Fibroblast of lung (primary cell): ENCODE results near the gene TPR. TPM values are rescaled to one million over a fixed set of nuclear protein-coding genes. Genes with fewer than 3 reads are reported as not detected.

ENCODE experiments used
- DNase-seq, 2 donors: peaks; one replicate each; pipeline versions ENCODE4 v3.0.0 to v3.0.0-alpha.2; 2010; ENCODE audit warnings: low read depth in 2 of 2
- H2AFZ ChIP-seq: 2 replicates; pipeline ENCODE4 v1.5.1; 2012; ENCODE audit warnings: low read length, control low read depth, inconsistent platforms
- H3K27ac ChIP-seq: 2 replicates; pipeline ENCODE4 v1.5.1; 2011; ENCODE audit warnings: low read length, control low read depth; ENCODE audit not compliant: insufficient read depth
- H3K27me3 ChIP-seq: 2 replicates; pipeline ENCODE4 v1.5.1; 2011; ENCODE audit warnings: mild to moderate bottlenecking, low read length; ENCODE audit not compliant: control insufficient read depth, insufficient read depth
- H3K36me3 ChIP-seq: 2 replicates; pipeline ENCODE4 v1.5.1; 2011; ENCODE audit warnings: low read length; ENCODE audit not compliant: control insufficient read depth, insufficient read depth
- H3K4me1 ChIP-seq: 2 replicates; pipeline ENCODE4 v1.5.1; 2011; ENCODE audit warnings: low read length; ENCODE audit not compliant: control insufficient read depth, insufficient read depth; ENCODE audit errors: extremely low read depth
- H3K4me2 ChIP-seq: 2 replicates; pipeline ENCODE4 v1.5.1; 2011; ENCODE audit warnings: low read length, control low read depth; ENCODE audit not compliant: insufficient read depth; ENCODE audit errors: extremely low read depth
- H3K4me3 ChIP-seq, 4 experiments: fragments of 200-600 bp in 1 of 4; sonication (generic) in 1 of 4; replicated peaks in 1 of 4; 2 replicates each; pipeline ENCODE4 v1.5.1; 2011 to 2016; ENCODE audit warnings: low read length in 4 of 4, low read depth in 3 of 4, mild to moderate bottlenecking in 3 of 4, control low read depth in 2 of 4, inconsistent platforms in 1 of 4, mixed read lengths in 1 of 4; ENCODE audit not compliant: insufficient read depth in 1 of 4; ENCODE audit errors: control extremely low read depth in 1 of 4
- H3K79me2 ChIP-seq: 2 replicates; pipeline ENCODE4 v1.5.1; 2012; ENCODE audit warnings: mild to moderate bottlenecking, low read length, inconsistent platforms; ENCODE audit not compliant: control insufficient read depth, insufficient read depth
- H3K9ac ChIP-seq: 2 replicates; pipeline ENCODE4 v1.5.1; 2011; ENCODE audit warnings: mild to moderate bottlenecking, low read length, control low read depth; ENCODE audit not compliant: insufficient read depth
- H3K9me3 ChIP-seq: 2 replicates; pipeline ENCODE4 v1.5.1; 2012; ENCODE audit warnings: low read depth, low read length; ENCODE audit not compliant: control insufficient read depth, insufficient read depth
- H4K20me1 ChIP-seq: 2 replicates; pipeline ENCODE4 v1.5.1; 2011; ENCODE audit warnings: low read length; ENCODE audit not compliant: control insufficient read depth, insufficient read depth; ENCODE audit errors: extremely low read depth
- EZH2 ChIP-seq: IDR thresholded peaks from 2 replicates; pipeline ENCODE4 v1.5.1; 2012; ENCODE audit warnings: low read length, control low read depth, mild to moderate bottlenecking; ENCODE audit errors: missing control alignments
- polyA plus RNA-seq, 2 donors: library from polyadenylated mRNA; depleted of rRNA in 1 of 2; stranded (reverse) in 1 of 2; unstranded in 1 of 2; fragments of >200 nt; gene quantifications; 2 replicates each; pipeline ENCODE4 v1.2.1, GENCODE V29; 2011 to 2012; ENCODE audit warnings: missing spikeins in 1 of 2
- total RNA-seq: library from RNA; depleted of rRNA; stranded (reverse); fragments of >200 nt; gene quantifications from 2 replicates; pipeline ENCODE4 v1.2.1, GENCODE V29; 2014
- TF ChIP-seq, protein P1 (sequence below), 2 donors: IDR thresholded peaks in 1 of 2; conservative IDR thresholded peaks in 1 of 2; 1 replicate in 1 of 2; 2 replicates in 1 of 2; pipeline ENCODE4 v1.5.1; 2011 to 2012; ENCODE audit warnings: low read length in 2 of 2, control low read depth in 1 of 2, inconsistent platforms in 1 of 2, low read depth in 1 of 2, mild to moderate bottlenecking in 1 of 2

Gene TPR
- total and polyA plus RNA-seq, 2 donors (not counting 1 experiment from before 2014, with no cell fraction given) = 37.4 to 65.1 TPM

DNA sequence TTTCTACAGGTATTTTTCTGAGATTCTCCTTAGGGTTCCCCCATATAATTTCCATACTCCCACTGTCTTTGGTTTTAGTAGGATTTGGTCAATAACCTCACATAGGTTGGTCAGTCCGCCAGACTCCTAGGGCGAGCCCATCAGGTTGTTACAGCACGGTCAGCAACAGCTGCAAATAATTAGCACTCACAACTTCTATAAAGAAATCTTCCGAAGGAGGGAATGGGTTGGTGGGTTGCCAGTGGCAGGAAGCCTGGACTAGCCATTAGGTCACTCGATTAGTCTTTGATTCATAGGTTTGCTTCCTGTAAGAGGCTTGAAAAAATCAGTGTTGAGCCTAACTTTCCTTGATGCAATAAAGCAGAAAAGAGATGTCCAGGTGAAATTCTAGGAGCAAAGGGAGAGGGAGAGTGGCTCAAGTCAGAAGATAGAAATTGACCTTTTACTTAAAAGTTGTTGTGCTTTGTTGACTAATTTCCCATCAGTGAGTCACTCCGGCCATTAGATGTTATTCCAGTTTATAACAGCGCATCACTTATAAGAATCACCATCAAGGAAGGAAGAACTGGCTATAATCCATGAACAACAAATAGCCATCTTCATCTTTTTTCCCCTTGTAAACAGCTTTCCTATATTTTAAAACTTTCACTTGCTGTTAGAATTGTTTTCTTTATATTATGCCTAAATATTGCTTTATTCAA is 88.3 kb downstream of the TPR start:
- Histone ChIP-seq H3K27ac (no peak overlapping the region), H3K4me3 (no peak overlapping the region), H3K79me2 (no peaks in the 10 kb centered on the region), H3K36me3 (no peaks in the 10 kb centered on the region), H3K4me1 (no peaks in the 10 kb centered on the region), H3K9me3 (no peaks in the 10 kb centered on the region), H4K20me1 (no peaks in the 10 kb centered on the region), H3K27me3 (no peaks in the 10 kb centered on the region), H3K4me2 (no peak overlapping the region), H2AFZ (no peak overlapping the region), H3K9ac (no peak overlapping the region)
- no peak for TF ChIP-seq EZH2
- TF ChIP-seq, protein P1, sequence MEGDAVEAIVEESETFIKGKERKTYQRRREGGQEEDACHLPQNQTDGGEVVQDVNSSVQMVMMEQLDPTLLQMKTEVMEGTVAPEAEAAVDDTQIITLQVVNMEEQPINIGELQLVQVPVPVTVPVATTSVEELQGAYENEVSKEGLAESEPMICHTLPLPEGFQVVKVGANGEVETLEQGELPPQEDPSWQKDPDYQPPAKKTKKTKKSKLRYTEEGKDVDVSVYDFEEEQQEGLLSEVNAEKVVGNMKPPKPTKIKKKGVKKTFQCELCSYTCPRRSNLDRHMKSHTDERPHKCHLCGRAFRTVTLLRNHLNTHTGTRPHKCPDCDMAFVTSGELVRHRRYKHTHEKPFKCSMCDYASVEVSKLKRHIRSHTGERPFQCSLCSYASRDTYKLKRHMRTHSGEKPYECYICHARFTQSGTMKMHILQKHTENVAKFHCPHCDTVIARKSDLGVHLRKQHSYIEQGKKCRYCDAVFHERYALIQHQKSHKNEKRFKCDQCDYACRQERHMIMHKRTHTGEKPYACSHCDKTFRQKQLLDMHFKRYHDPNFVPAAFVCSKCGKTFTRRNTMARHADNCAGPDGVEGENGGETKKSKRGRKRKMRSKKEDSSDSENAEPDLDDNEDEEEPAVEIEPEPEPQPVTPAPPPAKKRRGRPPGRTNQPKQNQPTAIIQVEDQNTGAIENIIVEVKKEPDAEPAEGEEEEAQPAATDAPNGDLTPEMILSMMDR (conservative IDR thresholded peaks at IDR 0.05 in 1 of 2, IDR thresholded peaks at IDR 0.05 in 1 of 2; ENCODE audit: low read depth in 1 of 2, low read length in 2 of 2) = no peak
- peak; percentile 20 to 21 for DNase-seq

DNA sequence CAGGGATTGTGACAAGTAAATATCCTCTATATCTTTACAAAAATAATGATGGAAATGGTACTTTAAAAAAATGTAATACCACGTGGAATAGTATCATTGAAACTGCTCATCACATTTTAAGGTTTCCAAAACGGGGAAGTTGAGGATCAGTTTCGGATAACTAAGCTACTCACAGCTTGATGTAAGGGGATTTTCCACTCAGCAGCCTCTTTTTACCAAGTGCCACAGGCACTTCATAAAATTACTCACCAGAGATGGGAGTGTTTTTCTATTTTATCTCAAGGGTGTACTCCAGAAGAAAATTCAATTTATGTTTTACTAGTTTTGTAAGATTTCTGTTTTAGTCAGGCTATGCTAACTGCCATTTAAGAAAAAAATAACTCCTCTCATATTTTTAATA is 91.7 kb downstream of the TPR start:
- H4K20me1 ChIP-seq = no peaks in the 10 kb centered on the region
- H3K9ac ChIP-seq = no peak overlapping the region
- no peaks in the 10 kb centered on the region for H3K9me3 ChIP-seq
- TF ChIP-seq, protein P1 (conservative IDR thresholded peaks at IDR 0.05 in 1 of 2, IDR thresholded peaks at IDR 0.05 in 1 of 2; ENCODE audit: low read depth in 1 of 2, low read length in 2 of 2) = no peak
- no peak for TF ChIP-seq EZH2
- no peaks in the 10 kb centered on the region for H3K79me2 ChIP-seq
- no peak overlapping the region for H3K4me2 ChIP-seq
- H3K4me1 ChIP-seq = no peaks in the 10 kb centered on the region
- no peak overlapping the region for H3K4me3 ChIP-seq
- H2AFZ ChIP-seq = no peak overlapping the region
- no peak overlapping the region for H3K27ac ChIP-seq
- H3K36me3 ChIP-seq = no peaks in the 10 kb centered on the region
- DNase-seq = no peak
- no peaks in the 10 kb centered on the region for H3K27me3 ChIP-seq

- Histone ChIP-seq H4K20me1 (no peaks in the 10 kb centered on the region), H3K9ac (no peak overlapping the region), H3K27ac (no peak overlapping the region), H3K36me3 (no peaks in the 10 kb centered on the region), H3K4me3 (no peak overlapping the region), H3K4me1 (no peaks in the 10 kb centered on the region), H3K27me3 (no peaks in the 10 kb centered on the region), H3K4me2 (no peak overlapping the region), H3K9me3 (no peaks in the 10 kb centered on the region), H3K79me2 (no peaks in the 10 kb centered on the region), H2AFZ (no peak overlapping the region)
- DNase-seq = no peak
- TF ChIP-seq, protein P1 (conservative IDR thresholded peaks at IDR 0.05 in 1 of 2, IDR thresholded peaks at IDR 0.05 in 1 of 2; ENCODE audit: low read depth in 1 of 2, low read length in 2 of 2) = no peak
- TF ChIP-seq EZH2 = no peak
These were observed 92.6 kb downstream of the TPR start for GRCh38 chr1:186282466-186282865.
